ENCODE results near the gene SLC6A15. TPM values are rescaled to one million over a fixed set of nuclear protein-coding genes. Genes with fewer than 3 reads are reported as not detected.

Gene SLC6A15
- total and polyA plus RNA-seq, 2 of the 8 experiments (the other 6 are each of a cell fraction or from before 2014, with no cell fraction given) = 3.1 to 42.0 TPM

DNA sequence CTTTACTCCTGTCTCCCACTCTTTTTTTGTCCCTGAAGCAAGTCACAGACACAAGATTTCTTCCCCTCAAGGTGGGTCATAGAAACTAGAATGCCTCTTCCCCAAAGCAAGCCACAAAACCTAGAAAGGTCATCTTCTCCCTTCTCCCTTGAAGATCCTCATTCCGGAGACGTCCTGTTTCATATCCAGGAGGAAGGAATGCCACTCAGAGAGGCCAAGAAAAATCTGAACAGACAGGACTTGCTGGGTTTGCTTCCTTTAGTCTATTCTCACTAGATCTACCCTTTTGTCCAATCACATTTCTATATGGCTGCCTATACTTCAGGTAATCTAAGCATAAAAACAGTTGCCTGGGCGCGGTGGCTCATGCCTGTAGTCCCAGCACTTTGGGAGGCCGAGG lies 23.7 kb downstream of the SLC6A15 start:
- no peaks in the 10 kb centered on the region for H3K79me1 ChIP-seq (ENCODE audit: low read depth, low read length)
- H4K20me1 ChIP-seq (replicated peaks in 1 of 2; ENCODE audit: control insufficient read depth in 1 of 2, insufficient read depth in 2 of 2, low read length in 2 of 2) = peaks cover 0 to 2% of the 10 kb centered on the region in 2 experiments
- H3K27me3 ChIP-seq (replicated peaks in 1 of 4; ENCODE audit: control insufficient read depth in 3 of 4, extremely low read depth in 1 of 4, insufficient read depth in 3 of 4, low read length in 3 of 4) = no peaks in the 10 kb centered on the region
- no peak overlapping the region for H3K4me2 ChIP-seq (ENCODE audit: insufficient read depth in 1 of 2, low read depth in 2 of 2, low read length in 2 of 2)
- no peaks in the 10 kb centered on the region for H3K4me1 ChIP-seq (replicated peaks in 1 of 4; ENCODE audit: control insufficient read depth in 3 of 4, insufficient read depth in 4 of 4, low read length in 3 of 4)
- H3K9ac ChIP-seq (replicated peaks in 1 of 4; ENCODE audit: extremely low read depth in 1 of 4, low read depth in 3 of 4, low read length in 3 of 4) = no peak overlapping the region
- H2BK120ac ChIP-seq (replicated peaks; ENCODE audit: low read depth, low read length) = no peak overlapping the region
- no peak overlapping the region for H2AK5ac ChIP-seq (ENCODE audit: low read depth, low read length)
- no peak overlapping the region for H3K56ac ChIP-seq (replicated peaks; ENCODE audit: insufficient read length, low read depth, low read length)
- H2AFZ ChIP-seq (ENCODE audit: low read length) = no peak overlapping the region
- no peak overlapping the region for H3K4me3 ChIP-seq (ENCODE audit: extremely low read depth in 1 of 4, insufficient read depth in 2 of 4, low read depth in 3 of 4, low read length in 4 of 4)
- CTCF ChIA-PET (ENCODE audit: partially characterized antibody) = interaction anchor here (0.8 to 1.4 kb wide), 3 partner anchors 12 to 173 kb away, joined by 3 read pairs; no protein-coding TSS in a partner anchor
- no peak overlapping the region for H4K91ac ChIP-seq (replicated peaks; ENCODE audit: insufficient read length, low read length)
- no peaks in the 10 kb centered on the region for H3K79me2 ChIP-seq (ENCODE audit: control insufficient read depth in 1 of 2, insufficient read depth in 2 of 2, low read length in 2 of 2)
- H3K18ac ChIP-seq (ENCODE audit: extremely low read depth, low read length) = no peak overlapping the region
- FAIRE-seq (no peak), DNase-seq (ENCODE audit: low read depth in 1 of 2, low spot score in 2 of 2) (no peak)
- no peak overlapping the region for H3K23ac ChIP-seq (ENCODE audit: insufficient read length)
- WGBS, 2 experiments (ENCODE audit: extremely low coverage in 1 of 2, insufficient coverage in 1 of 2, insufficient read length in 1 of 2, insufficient replicate concordance in 2 of 2, low coverage in 1 of 2, low lambda C conversion rate in 2 of 2, missing lambda C conversion rate in 1 of 2) = 93% methylated on average over 5 of the region's 5 CpGs; no CpG with 5 or more reads in 1 of the 2 experiments
- H2BK20ac ChIP-seq (ENCODE audit: low read length) = no peak overlapping the region
- no peak overlapping the region for H3K4ac ChIP-seq (replicated peaks; ENCODE audit: insufficient read length, low read depth, low read length)
- no peak overlapping the region for H2BK5ac ChIP-seq (ENCODE audit: low read depth, low read length)
- POLR2A ChIA-PET (ENCODE audit: partially characterized antibody) = no interaction called here
- no peak overlapping the region for H2BK15ac ChIP-seq (ENCODE audit: low read length)
- no peak overlapping the region for H4K8ac ChIP-seq (ENCODE audit: extremely low read depth, insufficient read depth, low read length)
- H3K9me3 ChIP-seq (ENCODE audit: insufficient read depth in 2 of 2, low read depth in 1 of 2, low read length in 1 of 2) = no peaks in the 10 kb centered on the region
- no peak overlapping the region for H4K5ac ChIP-seq (ENCODE audit: insufficient read length, low read depth, low read length)
- H3K27ac ChIP-seq (ENCODE audit: low read depth, low read length) = no peak overlapping the region
- H2BK12ac ChIP-seq (ENCODE audit: low read depth, low read length) = no peak overlapping the region
- no peaks in the 10 kb centered on the region for H3K36me3 ChIP-seq (ENCODE audit: control insufficient read depth in 2 of 4, insufficient read depth in 4 of 4, low read length in 3 of 4)
- no peaks in the 10 kb centered on the region for H3K23me2 ChIP-seq (ENCODE audit: low read depth, low read length)
- no peak for TF ChIP-seq CEBPB (IDR thresholded peaks at IDR 0.05; ENCODE audit: low read depth, low read length)
- TF ChIP-seq SP4 (IDR thresholded peaks at IDR 0.05; ENCODE audit: low read length) = no peak
- no peak for TF ChIP-seq SIX5 (IDR thresholded peaks at IDR 0.05; ENCODE audit: low read depth, low read length)
- no peak for TF ChIP-seq TEAD4 (IDR thresholded peaks at IDR 0.05; ENCODE audit: low read depth, low read length)
- TF ChIP-seq CBX8 (IDR thresholded peaks at IDR 0.05; ENCODE audit: borderline replicate concordance, low read depth, low read length) = no peak
- TF ChIP-seq CTBP2 (IDR thresholded peaks at IDR 0.05; ENCODE audit: borderline replicate concordance, insufficient read depth, insufficient read length, low read length) = no peak
- no peak for TF ChIP-seq TAF1 (IDR thresholded peaks at IDR 0.05; ENCODE audit: low read depth, low read length)
- no peak for TF ChIP-seq SUZ12 (IDR thresholded peaks at IDR 0.05; ENCODE audit: low read length)
- TF ChIP-seq TBP (IDR thresholded peaks at IDR 0.05; ENCODE audit: low read depth, low read length) = no peak
- no peak overlapping the region for H3K14ac ChIP-seq (ENCODE audit: insufficient read length)
